ENCODE results near the gene CTXND1. TPM values are rescaled to one million over a fixed set of nuclear protein-coding genes. Genes with fewer than 3 reads are reported as not detected.

Gene CTXND1
- total and polyA plus RNA-seq, 9 donors = 0.04 to 0.52 (median 0.14) TPM; not detected in 1

- 90 to 95% (median 91%) methylated on average over 5 of the region's 5 CpGs for WGBS, 3 donors
- no peaks in the 10 kb centered on the region for H3K4me1 ChIP-seq (ENCODE audit: insufficient read depth)
Measured at GRCh38 chr15:80216141-80216540, 35.9 kb downstream of the CTXND1 start.

GRCh38 chr15:80214910-80215309, 37.1 kb downstream of the CTXND1 start:
- WGBS, 3 donors = 84 to 92% (median 87%) methylated on average over 2 of the region's 2 CpGs
- Histone ChIP-seq H3K36me3 (no peaks in the 10 kb centered on the region), H3K27ac (no peak overlapping the region), H3K9me3 (no peaks in the 10 kb centered on the region), H3K27me3 (no peaks in the 10 kb centered on the region), H3K4me1 (ENCODE audit: insufficient read depth) (no peaks in the 10 kb centered on the region), H3K4me3 (no peak overlapping the region)
- TF ChIP-seq POLR2A (IDR thresholded peaks at IDR 0.05) = no peak
- no peak for TF ChIP-seq CTCF (IDR thresholded peaks at IDR 0.05)
- no peak for TF ChIP-seq EP300 (IDR thresholded peaks at IDR 0.05)
- intact Hi-C loops (cut with DNase I) = no loop called here
- no peak for DNase-seq

More at GRCh38 chr15:80216141-80216540, 35.9 kb downstream of the CTXND1 start:
- TF ChIP-seq POLR2A (IDR thresholded peaks at IDR 0.05) (no peak), EP300 (IDR thresholded peaks at IDR 0.05) (no peak), CTCF (IDR thresholded peaks at IDR 0.05) (no peak)
- no peak for DNase-seq
- Histone ChIP-seq H3K27me3 (no peaks in the 10 kb centered on the region), H3K36me3 (no peaks in the 10 kb centered on the region), H3K4me3 (no peak overlapping the region), H3K9me3 (no peaks in the 10 kb centered on the region), H3K27ac (no peak overlapping the region)
- intact Hi-C loops (cut with DNase I) = no loop called here

DNA sequence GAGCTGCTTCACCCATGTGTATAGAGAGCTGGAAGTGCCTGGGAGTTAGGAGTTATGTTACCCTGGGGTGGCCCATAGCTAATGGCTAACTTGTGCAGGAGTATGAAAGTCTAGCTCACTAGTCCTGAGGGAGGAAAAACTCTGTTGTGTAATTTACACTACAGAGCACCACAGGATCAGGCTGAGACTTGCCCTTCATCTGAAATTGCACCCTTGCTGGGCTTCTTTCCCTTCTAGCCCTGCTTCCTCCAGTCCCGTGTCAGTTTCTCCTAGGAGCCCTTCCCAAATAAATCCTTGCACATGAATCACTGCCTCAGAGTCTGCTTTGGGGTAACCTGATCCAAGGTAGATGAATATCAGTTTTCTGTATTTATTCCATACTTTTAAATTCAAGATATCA, 40.0 kb downstream of the CTXND1 start:
- Histone ChIP-seq H3K4me1 (ENCODE audit: insufficient read depth) (no peaks in the 10 kb centered on the region), H3K36me3 (no peaks in the 10 kb centered on the region), H3K27ac (no peak overlapping the region), H3K4me3 (no peak overlapping the region), H3K27me3 (no peaks in the 10 kb centered on the region), H3K9me3 (no peaks in the 10 kb centered on the region)
- no peak for DNase-seq
- TF ChIP-seq EP300 (IDR thresholded peaks at IDR 0.05) = no peak
- TF ChIP-seq CTCF (IDR thresholded peaks at IDR 0.05) = no peak
- TF ChIP-seq POLR2A (IDR thresholded peaks at IDR 0.05) = no peak
- WGBS, 3 donors = 62 to 71% (median 64%) methylated on average over 1 of the region's 1 CpG
- intact Hi-C loops (cut with DNase I) = no loop called here

- no peak for TF ChIP-seq POLR2A (IDR thresholded peaks at IDR 0.05)
Measured at GRCh38 chr15:80210611-80211573, 41.1 kb downstream of the CTXND1 start.

More at GRCh38 chr15:80210611-80211573, 41.1 kb downstream of the CTXND1 start:
- DNase-seq = no peak
- intact Hi-C loops (cut with DNase I) = no loop called here
- H3K4me1 ChIP-seq (ENCODE audit: insufficient read depth) = no peaks in the 10 kb centered on the region
- no peaks in the 10 kb centered on the region for H3K27me3 ChIP-seq
- 55 to 79% (median 68%) methylated on average over 12 of the region's 12 CpGs for WGBS, 3 donors
- H3K9me3 ChIP-seq = no peaks in the 10 kb centered on the region
- no peak overlapping the region for H3K27ac ChIP-seq
- no peaks in the 10 kb centered on the region for H3K36me3 ChIP-seq
- H3K4me3 ChIP-seq = no peak overlapping the region
